ENCODE data around the gene CMTM8.

Gene CMTM8

DNA sequence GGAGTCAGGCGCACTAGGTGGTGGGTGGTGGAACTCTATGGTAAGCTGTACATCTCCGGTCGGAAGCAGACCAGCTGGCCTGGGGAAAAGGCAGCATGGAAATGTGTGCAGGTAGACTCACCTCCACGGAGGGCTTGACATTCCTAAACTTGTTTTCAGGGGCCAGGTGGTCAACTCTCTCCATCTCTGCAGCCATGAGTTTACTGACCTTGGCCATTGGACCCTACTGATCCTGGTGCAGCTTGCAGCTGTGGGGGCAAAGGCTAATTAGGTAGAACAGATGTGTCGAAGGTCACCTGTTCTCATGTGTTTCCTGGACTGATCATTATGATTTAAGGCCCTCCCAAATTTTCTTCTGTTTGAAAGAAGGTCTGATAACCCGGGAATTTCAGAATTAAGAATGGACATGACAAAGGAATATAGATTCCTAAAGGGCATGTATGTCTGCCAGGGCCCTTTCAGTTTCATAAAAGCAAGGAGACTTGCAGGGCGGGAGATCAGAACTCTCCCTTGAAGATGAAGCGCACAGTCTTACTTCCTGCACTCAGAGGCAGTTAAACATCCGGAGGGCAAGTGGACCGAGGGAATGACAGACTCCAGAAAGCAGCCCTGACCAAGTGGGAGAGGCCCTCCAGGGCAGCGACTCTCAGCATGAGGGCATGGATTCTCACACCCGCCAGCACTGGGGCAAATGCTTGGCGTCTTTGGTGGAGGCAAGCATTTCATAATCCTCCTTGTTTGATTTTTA, 97.1 kb downstream of the CMTM8 start:
- no peak for DNase-seq (ENCODE audit: low read depth in 2 of 2)

DNA sequence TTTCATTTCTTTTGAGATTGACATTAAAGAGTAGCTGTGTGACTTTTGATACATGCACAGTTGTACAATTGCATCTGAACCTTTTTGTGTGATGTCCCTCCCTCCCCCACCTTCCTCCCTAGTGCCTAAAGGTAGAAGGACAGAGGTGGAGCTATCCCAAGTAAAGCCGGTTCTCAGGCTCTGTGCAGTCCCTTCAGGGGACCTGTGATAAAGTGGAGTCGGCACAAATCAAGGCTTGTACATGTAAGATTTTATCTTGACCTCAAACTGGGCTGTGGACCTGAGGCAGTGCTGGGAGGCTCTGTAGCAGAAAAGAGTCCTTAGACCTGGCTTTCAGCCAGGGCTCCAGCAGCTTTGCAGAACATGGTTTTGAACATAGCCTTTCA, 97.6 kb downstream of the CMTM8 start:
- no peak for DNase-seq (ENCODE audit: low read depth in 2 of 2)

DNA sequence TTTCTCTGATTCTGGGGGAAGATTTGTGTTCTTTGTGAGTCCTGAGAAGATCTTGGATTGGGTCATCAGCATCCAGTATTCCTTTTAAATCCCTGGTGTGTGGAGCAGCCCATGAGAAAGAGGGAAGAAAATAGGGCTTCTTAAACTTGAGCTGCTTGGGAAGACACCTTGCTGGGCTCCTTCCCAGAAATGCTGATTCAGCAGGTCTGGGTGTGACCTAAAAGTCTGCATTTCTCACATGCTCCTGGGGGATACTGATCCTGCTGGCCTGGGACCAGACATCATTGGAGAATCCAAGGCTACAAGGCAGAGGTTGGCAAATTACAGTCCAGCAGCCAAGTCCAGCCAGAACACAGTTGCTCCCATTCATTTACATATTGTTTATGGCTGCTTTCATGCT, 99.0 kb downstream of the CMTM8 start:
- DNase-seq (ENCODE audit: low read depth in 2 of 2): no peak

DNA sequence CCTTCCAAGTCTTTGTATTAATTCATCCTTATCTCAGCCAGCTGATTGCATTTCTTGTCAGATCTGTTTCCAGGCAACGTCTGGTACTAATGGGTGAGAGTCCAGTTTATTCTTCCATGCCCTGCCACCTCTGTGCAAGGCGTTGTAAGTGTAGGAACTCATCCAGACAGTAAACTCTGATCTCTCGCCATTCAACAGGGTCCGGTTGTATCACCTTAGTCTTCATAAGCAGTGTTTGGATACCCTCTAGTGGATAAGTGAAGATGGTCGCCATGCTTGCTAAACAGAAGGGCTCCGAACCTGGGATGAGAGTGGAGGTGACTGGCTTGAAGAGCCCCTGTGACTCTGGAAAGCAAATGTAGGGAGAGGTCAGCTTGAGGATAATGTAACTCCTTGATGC, 101.6 kb downstream of the CMTM8 start:
- no peak for DNase-seq (ENCODE audit: low read depth in 2 of 2)

DNA sequence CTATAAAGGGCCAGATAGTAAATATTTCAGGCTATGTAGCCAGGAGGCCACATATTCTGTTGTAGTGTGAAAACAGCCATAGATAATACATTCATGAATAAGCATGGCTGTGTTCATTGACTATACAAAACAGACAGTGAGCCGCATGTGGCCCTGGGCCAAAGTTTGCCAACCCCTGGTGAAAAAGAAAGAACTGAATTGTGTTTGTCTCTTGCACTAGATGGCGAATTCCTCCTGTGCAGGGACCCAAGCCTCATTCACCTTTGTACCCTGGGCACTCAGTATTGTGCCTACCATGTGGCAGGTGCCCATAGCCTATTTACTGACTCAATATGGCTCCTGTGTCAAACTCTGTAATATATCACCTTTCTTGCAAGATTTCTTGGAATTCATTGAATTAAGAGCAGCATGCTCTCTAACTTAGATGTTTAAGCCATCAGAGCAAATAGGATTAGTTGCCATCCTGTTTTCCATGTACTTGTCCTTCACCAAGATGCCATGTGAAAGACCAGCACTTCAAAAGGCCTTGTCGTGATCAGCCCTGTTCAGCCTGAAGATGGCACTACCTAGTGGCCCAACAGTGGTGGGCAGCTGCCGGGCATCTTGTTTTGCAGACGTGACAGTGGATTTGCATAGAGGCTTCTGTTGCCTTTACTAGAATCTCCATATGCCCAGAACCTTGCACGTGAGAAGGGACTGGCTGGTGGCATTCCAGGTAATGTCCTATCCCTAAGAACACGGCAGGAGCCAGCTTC, 102.3 kb downstream of the CMTM8 start:
- DNase-seq (ENCODE audit: low read depth in 2 of 2): no peak

DNA sequence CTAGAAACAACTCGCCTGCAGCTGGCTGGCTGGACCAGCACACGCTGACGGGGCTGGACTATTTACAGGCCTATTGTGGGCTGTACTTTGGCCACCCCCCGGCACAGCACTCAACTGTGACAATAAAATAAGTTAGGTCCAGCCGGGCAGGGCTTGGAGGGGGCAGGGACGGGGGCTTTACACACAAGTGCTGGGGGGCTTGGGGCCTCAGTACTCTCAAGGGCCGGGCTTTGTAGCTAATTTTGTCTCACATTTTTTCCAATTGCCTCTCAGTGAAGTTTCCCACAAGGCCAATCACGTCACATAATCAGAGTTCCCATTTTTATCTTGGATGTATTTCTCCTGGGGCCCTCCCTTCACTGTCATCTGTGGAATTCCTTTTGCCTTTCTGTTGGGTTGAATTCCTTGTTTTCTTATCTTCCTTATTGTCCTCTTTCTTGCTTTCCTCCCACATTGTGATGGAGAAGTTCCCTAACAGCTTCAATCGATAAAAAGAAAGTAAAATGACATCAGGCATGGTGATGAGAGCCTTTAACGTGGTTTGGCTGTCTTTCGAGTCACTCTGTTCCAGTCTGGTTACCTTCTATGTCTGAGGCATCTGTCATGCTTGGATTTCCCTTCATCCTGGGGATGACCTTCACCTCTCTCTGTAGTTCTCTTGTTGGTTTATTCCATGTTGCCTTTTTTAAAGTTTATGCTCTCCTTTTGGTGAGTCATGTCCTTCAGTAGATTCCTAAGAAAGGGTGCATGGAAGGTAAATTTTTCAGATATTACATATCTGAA, 109.1 kb downstream of the CMTM8 start:
- DNase-seq (ENCODE audit: low read depth in 2 of 2): no peak

DNA sequence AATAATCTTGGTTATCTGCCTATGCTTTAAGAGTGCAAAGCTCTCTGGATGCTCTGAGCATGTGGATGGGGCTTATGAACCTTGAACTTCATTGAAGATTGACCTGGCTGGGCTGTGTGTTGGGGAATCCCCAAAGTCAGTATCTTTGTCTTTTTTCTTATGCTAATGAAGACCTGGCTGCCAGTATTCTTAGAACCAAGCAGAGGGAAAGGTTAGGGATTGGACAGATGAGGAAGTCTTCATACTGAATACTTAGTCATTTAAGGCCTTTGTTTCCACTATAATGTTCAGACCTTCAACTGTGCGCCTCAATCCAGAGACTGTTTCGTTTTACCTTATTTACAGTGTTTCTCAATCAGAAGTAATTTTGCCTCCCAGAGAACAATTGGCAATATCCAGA, 110.7 kb downstream of the CMTM8 start:
- no peak for DNase-seq (ENCODE audit: low read depth in 2 of 2)

DNA sequence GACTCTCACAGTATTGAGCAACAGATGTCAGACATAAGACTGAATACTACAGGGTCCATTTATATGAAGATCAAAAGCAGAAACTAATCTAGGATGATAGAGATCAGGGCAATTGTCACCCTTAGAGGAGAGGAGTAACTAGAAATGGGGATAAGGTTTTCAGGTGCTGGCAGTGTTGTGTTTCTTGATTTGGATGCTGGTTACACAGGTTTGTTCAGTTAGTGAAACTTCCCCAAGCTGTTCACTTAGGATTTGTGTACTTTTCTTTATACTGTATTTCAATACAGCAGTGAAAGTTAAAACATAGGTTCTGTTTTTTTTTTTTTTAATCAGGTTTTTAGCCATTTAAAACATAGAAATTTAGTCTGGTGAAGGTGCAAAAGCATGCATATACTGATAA, 114.1 kb downstream of the CMTM8 start:
- no peak for DNase-seq (ENCODE audit: low read depth in 2 of 2)

DNA sequence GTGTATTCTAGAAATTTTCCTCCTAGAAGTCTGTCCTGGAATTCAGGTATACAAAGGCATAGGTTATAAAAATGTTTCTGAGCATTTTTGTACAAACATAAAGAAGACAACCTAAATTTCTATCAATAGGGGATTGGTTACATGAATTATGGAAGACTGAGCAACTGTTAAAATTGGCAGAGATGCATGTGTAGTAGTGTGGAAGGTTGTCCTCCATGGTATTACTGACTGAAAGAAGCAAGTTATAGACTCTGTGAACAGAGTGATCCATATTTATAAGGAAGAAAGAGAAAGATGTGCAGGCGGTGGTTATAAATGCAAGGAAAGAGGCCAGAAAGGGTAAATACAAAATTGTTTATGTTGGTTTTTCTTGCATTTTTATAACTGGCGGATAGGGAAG, 114.9 kb downstream of the CMTM8 start:
- no peak for DNase-seq (ENCODE audit: low read depth in 2 of 2)

DNA sequence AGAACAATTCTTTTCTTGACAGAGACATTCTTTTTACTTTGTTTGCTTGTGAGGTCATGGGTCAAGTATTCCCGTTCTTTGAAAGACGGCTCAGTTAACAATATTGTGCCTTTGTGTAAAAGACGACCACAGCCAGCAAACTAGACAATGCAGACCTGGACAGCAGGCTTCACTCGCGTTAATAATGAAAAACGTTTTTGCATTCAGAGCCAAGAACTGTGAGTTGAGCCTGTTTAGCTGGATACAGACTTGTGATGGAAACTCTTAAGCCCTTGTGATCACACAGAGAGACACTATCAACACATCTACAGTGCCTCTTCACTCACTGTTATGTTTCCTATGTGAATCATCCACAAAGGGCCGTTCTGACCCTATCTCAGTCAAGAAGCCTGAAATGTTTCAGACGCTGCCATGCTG, 115.9 kb downstream of the CMTM8 start:
- no peak for DNase-seq (ENCODE audit: low read depth in 2 of 2)

DNA sequence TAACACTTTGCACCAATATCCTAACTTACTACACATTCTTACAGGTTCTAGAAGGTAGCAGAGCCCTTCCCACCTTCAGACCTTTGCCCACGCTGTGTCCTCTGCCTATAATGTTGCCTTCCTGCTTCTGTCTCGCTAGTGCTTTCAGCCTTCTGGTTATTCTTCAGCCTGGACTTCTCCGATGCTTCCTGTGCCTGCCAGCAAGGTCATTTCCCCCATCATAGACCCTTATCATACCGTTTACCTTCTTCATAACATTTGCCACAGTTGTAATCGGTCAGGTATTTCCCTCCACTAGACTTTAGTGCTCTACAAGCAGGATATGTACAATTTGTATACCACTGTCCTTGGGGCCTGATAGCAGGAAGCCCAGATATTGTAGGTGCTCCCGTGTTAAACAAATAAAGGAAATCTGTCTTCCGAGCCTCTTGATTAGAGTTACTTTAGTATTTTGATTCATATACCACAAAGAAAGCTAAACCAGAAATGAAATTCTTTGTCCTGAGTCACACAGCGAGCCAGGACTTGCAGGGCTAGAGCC, 117.3 kb downstream of the CMTM8 start:
- no peak for DNase-seq (ENCODE audit: low read depth in 2 of 2)

DNA sequence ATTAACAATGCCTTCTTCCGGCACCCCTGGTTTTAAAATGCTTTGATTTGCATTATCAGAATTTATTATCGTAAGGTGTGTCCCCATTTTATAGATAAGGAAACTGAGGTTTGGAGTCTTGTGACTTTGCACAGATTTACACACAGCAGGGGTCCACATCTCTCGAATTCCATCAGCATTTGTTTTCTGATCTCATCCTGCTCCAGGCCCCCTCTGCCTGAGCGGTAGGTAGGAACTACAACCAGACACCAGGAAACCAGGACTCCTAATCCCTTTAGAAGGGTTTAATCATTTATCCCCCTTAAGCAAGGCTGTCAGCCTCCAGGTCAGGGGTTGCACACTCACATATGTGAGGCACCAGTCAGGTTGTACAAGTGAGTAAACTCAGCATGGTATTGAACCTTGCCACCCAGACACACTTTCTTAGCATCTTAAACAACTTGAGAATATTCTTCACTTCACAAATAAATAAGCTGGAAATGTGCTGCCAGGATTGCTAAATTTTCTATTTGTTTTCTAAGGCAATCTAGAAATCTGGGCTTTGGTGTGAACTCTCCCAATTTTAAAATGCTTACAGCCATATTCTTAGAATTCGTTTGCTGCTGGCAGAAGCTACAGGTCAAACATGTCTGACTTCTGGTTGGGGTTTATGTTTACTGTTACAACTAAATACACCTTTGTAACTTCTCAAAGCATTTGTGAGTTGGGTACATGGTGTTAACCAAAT, 121.4 kb downstream of the CMTM8 start:
- DNase-seq (ENCODE audit: low read depth in 2 of 2): no peak

DNA sequence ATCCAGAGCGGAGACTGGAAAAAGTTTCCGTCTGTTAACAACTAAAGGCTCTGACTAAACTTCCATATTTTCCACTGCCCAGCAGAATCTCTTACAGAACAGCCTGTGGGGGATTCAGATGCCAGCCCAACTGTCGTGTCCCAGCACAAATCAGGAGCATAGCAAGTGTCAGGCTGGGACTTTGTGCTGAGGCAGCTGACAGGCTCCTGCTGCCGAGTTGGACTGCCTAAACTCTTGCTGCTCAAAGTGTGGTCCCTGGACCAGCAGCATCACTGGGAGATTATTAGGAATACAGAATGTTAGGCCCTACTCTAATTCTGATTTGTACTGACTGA, 122.0 kb downstream of the CMTM8 start:
- no peak for DNase-seq (ENCODE audit: low read depth in 2 of 2)

DNA sequence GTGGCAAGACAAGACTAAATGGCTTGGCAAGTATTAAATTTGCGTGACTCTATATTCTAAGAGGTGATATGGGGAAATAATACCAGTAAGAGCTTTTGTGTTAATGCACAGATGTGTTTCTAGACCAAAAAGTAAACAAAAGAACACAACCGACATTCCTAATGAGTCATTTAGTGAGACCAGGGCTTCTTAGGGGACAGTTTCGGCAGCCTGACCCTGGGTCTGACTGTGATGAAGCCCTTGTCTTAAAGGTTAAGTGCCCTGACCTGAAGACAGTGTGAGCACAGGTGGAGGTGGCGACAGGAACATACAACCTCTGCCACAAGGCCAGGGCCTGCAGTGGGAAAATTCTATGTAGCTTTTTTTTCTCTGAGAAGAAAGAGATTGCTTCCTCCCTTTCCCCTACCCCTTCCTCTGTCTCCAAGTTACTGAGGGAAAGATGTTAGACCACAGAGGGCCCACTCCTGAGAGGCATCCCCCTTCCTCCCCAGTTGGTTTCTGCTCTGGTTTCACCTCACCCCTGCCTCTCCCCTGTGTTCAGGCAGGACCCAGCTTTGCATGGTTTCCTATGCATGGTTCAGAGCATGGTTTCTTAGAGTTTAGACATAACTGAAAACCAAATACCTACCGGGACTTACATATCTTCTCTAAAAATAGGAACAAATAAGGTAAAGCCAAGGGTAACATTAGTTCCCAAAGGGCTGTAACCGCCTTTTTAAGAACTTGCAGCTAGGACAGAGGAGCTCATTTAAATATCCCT, 128.3 kb downstream of the CMTM8 start:
- no peak for DNase-seq (ENCODE audit: low read depth in 2 of 2)

DNA sequence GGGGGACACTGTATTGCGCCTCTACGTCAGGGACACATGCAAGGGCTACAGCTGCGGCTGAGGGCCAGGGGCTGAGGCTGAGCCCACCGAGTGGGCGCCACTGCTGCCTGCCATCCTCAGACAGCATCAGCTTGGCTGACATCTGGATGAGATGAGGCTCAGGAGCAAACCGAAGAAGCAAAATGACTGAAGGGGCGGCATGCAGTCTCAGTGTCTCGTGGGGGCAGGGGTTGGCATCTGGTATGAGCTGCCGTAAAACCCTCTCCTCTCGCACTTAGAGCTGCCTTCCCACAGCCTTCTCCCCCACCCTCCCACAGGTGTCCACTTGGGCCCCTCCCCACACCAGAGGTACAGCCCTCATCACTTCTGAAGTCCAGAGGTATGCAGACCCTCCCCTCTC, 129.0 kb downstream of the CMTM8 start:
- DNase-seq (ENCODE audit: low read depth in 2 of 2): no peak

DNA sequence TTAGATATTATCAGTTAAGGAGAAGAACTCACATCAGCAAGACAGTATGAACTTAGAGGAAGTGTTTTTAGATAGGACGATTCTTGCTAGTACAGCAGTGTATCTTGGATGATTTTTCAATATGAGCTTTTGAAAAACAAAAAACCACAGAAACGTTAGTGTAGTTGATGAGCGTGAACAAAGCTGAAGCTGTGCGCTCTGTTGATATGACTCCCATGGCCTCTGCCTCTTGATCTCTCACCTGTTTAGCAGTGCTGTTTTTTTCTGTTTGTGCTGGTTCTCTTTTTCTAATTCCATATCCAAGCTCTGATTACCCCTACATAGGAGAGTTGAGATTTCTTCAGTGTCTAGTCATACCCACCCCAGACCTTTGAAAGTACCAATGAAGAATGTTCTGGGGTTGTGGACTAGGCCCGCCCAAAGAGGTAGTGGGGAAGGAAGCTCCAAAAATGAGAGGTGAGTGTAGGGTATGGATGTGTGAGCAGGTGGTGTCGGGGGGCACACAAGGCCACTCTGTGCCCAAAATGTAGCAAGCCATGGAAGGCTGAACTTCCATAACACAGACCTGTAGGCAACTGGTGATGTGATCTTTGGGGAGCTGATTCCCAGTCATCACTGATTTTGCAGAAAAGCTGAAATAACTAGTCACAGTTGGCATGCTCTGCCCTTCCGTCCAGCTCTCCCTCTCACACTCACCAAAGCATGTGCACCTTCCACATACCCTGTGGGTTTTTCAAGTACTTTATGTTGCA, 133.2 kb downstream of the CMTM8 start:
- DNase-seq (ENCODE audit: low read depth in 2 of 2): no peak

DNA sequence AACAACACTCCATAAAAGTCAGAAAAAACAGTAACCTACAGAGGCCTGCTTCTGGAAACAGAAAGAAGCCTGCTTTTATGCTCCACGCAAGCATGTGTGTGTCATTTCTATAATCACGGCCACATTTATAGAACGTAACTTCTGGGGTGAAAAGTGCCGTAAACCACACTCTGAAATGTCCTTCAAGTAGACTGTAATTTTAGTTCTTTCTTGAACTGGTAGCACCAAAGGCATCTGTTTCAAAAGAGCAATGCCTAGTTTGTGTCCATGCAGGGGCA, 133.7 kb downstream of the CMTM8 start:
- DNase-seq (ENCODE audit: low read depth in 2 of 2): no peak

DNA sequence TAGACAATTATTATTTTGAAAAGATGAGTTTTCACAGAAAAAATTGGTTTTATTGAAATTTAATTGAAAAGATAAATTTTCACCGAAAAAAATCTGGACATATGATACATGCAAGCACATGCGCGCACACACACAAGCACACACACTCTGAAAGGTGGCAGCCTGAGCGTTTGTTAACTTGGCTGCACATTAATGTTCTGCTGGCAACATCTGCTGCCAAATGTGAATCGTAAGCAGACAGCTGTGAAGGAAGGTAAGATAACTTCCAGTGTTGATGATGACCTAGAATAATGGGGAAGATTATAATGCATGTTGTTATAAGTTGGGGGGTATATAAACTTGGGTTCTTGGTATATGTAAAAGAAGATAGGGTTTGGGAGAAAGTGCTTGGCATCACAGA, 134.8 kb downstream of the CMTM8 start:
- no peak for DNase-seq (ENCODE audit: low read depth in 2 of 2)

DNA sequence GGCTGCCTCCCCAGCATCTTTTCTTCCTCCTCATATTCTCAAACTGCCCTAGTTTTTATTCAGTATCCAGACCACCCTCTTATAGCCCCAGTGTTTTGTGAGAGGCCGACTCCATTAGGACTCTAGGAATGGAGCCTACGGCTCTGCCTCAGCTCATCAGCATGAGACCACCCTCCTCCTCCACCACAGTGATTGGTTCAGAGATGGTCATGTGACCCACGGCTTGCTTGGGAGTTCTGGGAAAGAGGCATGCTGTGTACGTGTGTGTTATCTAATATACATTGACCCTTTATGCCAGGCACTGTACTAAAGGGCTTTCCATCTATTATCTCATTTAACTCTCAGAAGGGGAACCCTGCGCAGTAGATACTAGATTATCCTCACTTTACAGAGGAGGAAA, 135.4 kb downstream of the CMTM8 start:
- no peak for DNase-seq (ENCODE audit: low read depth in 2 of 2)

DNA sequence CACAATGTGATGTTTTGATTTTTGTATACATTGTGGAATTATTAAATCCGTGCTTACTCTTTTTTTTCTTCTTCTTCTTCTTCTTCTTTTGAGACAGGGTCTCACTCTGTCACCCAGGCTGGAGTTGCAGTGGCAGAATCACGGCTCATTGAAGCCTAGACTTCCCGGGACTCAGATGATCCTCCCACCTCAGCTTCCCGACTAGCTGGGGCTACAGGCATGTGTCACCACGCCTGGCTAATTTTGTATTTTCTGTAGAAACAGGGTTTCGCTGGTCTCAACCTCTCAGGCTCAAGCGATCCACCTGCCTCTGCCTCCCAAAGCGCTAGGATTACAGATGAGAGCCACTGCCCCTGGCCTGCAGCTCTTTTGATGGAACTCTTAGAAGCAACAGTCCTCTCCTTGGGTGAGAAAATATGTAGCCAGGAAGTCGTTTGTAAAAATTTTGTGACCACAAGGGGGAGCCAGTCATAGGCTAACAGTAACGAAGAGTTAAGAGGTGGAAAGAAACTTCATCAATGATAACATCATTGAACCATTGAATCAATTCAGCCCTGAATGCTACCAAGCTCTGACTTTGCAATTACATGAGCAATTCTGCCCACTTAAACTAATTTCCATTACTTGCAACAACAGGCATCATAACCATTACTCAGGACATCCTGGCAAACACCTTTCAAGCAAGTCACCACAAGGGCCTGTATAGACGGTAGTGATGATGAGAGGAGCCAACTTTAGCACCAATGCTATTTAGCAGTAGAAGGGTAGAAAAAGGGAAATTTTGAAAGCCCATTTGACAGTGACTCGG, 136.5 kb downstream of the CMTM8 start:
- DNase-seq (ENCODE audit: low read depth in 2 of 2): peak; percentile 49 to 54
